GM12878 (cell line): ENCODE measurements around the gene RSRC1. TPM values are rescaled to one million over a fixed set of nuclear protein-coding genes. Genes with fewer than 3 reads are reported as not detected.

Experiments used
- ATAC-seq: fragments of 200-7000 bp; cut with Tn5 transposase; 3 replicates; pipeline ENCODE4 v1.9.1; 2020; ENCODE audit warnings: mild to moderate bottlenecking, moderate library complexity
- BruUV-seq: library from RNA; stranded (reverse); fragments of 400-500 nt; replicated peaks from 2 replicates; lab custom pipeline; 2021; lab: Mats Ljungman, UMichigan
- CTCF ChIA-PET: fragments of 300-600 bp; sonication (Branson Sonifier 250); formaldehyde crosslinking; extraction: SDS; loops from one replicate; lab custom pipeline; 2021; ENCODE audit warnings: inconsistent platforms; lab: Yijun Ruan, JAX
- POLR2A ChIA-PET: fragments of 350-600 bp; formaldehyde crosslinking; extraction: SDS; loops from one replicate; lab custom pipeline; 2021; ENCODE audit warnings: inconsistent platforms; lab: Charles Lee
- RAD21 ChIA-PET: fragments of 300-600 bp; sonication (Branson Sonifier 250); formaldehyde crosslinking; loops from one replicate; lab custom pipeline; 2023; ENCODE audit warnings: antibody characterized with exemption; ENCODE audit not compliant: unreplicated experiment; lab: Charles Lee
- SMC1A ChIA-PET: fragments of 300-600 bp; sonication (Branson Sonifier 250); formaldehyde crosslinking; loops from one replicate; lab custom pipeline; 2023; ENCODE audit not compliant: unreplicated experiment, uncharacterized antibody; lab: Charles Lee
- DNase-seq: peaks from one replicate; pipeline ENCODE4 v3.0.0-alpha.2; 2011; ENCODE audit warnings: low read depth, low spot score
- FAIRE-seq: peaks from 3 replicates; lab custom pipeline; 2011; peaks lifted over from hg19 to GRCh38; lab: Jason Lieb, UNC
- H2AFZ ChIP-seq: 2 replicates; pipeline ENCODE4 v1.6.0; 2011; ENCODE audit warnings: low read depth, low read length, control low read depth; ENCODE audit not compliant: control insufficient read depth
- H3K27ac ChIP-seq: 2 replicates; pipeline ENCODE4 v1.5.1; 2011; ENCODE audit warnings: control low read depth; ENCODE audit not compliant: control insufficient read depth, insufficient read depth
- H3K27me3 ChIP-seq, 2 experiments: replicated peaks in 1 of 2; 2 replicates each; pipeline versions ENCODE4 v1.6.0 to v1.6.1; 2011; ENCODE audit warnings: low read length in 1 of 2; ENCODE audit not compliant: control insufficient read depth in 2 of 2, insufficient read depth in 2 of 2
- H3K36me3 ChIP-seq, 2 experiments: 2 replicates each; pipeline ENCODE4 v1.5.1; 2011; ENCODE audit warnings: low read length in 1 of 2; ENCODE audit not compliant: control insufficient read depth in 2 of 2, insufficient read depth in 2 of 2
- H3K4me1 ChIP-seq: 2 replicates; pipeline ENCODE4 v1.6.1; 2011; ENCODE audit warnings: mild to moderate bottlenecking, low read length, moderate library complexity, mixed read lengths; ENCODE audit not compliant: control insufficient read depth, insufficient read depth
- H3K4me2 ChIP-seq: 2 replicates; pipeline ENCODE4 v1.6.0; 2011; ENCODE audit warnings: control low read depth; ENCODE audit not compliant: control insufficient read depth, insufficient read depth
- H3K4me3 ChIP-seq: fragments of 200-600 bp; sonication (generic); 2 replicates; pipeline ENCODE4 v1.5.1; 2016
- H3K79me2 ChIP-seq: 2 replicates; pipeline ENCODE4 v1.6.0; 2011; ENCODE audit warnings: low read length; ENCODE audit not compliant: control insufficient read depth, insufficient read depth
- H3K9ac ChIP-seq: 2 replicates; pipeline ENCODE4 v1.8.0; 2011; ENCODE audit warnings: low read length, control low read depth, mixed read lengths; ENCODE audit not compliant: control insufficient read depth, insufficient read depth
- H3K9me3 ChIP-seq: replicated peaks from 3 replicates; pipeline ENCODE4 v1.5.1; 2011; ENCODE audit warnings: mild to moderate bottlenecking, low read length; ENCODE audit not compliant: control insufficient read depth, insufficient read depth
- H4K20me1 ChIP-seq: 2 replicates; pipeline ENCODE4 v1.6.0; 2011; ENCODE audit not compliant: control insufficient read depth, insufficient read depth
- CBFB ChIP-seq: IDR thresholded peaks from 2 replicates; pipeline ENCODE4 v1.6.1; 2016; ENCODE audit warnings: antibody characterized with exemption, low read depth
- CEBPB ChIP-seq, 2 experiments: fragments of 150-350 bp in 1 of 2; IDR thresholded peaks; 2 replicates each; pipeline ENCODE4 v1.6.1; 2012 to 2014; ENCODE audit warnings: low read depth in 2 of 2, low read length in 2 of 2, borderline replicate concordance in 1 of 2, inconsistent platforms in 1 of 2
- CHD4 ChIP-seq: fragments of 200-600 bp; sonication (generic); IDR thresholded peaks from 2 replicates; pipeline ENCODE4 v1.6.1; 2016; ENCODE audit warnings: mild to moderate bottlenecking
- HDAC2 ChIP-seq: fragments of 200-600 bp; sonication (generic); IDR thresholded peaks from 2 replicates; pipeline ENCODE4 v1.6.1; 2017
- JUNB ChIP-seq: IDR thresholded peaks from 2 replicates; pipeline ENCODE4 v1.6.1; 2016; ENCODE audit warnings: antibody characterized with exemption, mild to moderate bottlenecking
- KLF5 ChIP-seq: fragments of 450-650 bp; IDR thresholded peaks from 2 replicates; pipeline ENCODE4 v1.6.1; 2014; ENCODE audit warnings: mild to moderate bottlenecking; ENCODE audit not compliant: partially characterized antibody
- LARP7 ChIP-seq: fragments of 450-650 bp; IDR thresholded peaks from 2 replicates; pipeline ENCODE4 v1.6.1; 2017; ENCODE audit warnings: mild to moderate bottlenecking
- MYB ChIP-seq: fragments of 150-350 bp; IDR thresholded peaks from 2 replicates; pipeline ENCODE4 v1.6.1; 2014; ENCODE audit warnings: mild to moderate bottlenecking, low read depth, low read length, borderline replicate concordance
- NR2C1 ChIP-seq: fragments of 450-650 bp; IDR thresholded peaks from 2 replicates; pipeline ENCODE4 v1.6.1; 2017; ENCODE audit warnings: antibody characterized with exemption, mild to moderate bottlenecking, moderate library complexity
- PRDM15 ChIP-seq: fragments of 450-650 bp; formaldehyde crosslinking; IDR thresholded peaks from 2 replicates; pipeline ENCODE4 v1.4.0; 2020; ENCODE audit warnings: mild to moderate bottlenecking, moderate library complexity
- RCOR1 ChIP-seq: conservative IDR thresholded peaks from 2 replicates; pipeline ENCODE4 v1.6.1; 2012; ENCODE audit warnings: low read depth, low read length, improper control_type of control experiment
- RELB ChIP-seq: fragments of 450-650 bp; IDR thresholded peaks from 2 replicates; pipeline ENCODE4 v1.6.1; 2017; ENCODE audit warnings: low read depth, mild to moderate bottlenecking, moderate library complexity
- TARDBP ChIP-seq: IDR thresholded peaks from 2 replicates; pipeline ENCODE4 v1.6.1; 2016; ENCODE audit warnings: borderline replicate concordance
- WGBS: methylation state at CpG from one replicate; pipeline ENCODE4 v1.1.6; 2016; ENCODE audit warnings: low lambda C conversion rate; ENCODE audit not compliant: insufficient replicate concordance, insufficient coverage; ENCODE audit errors: missing lambda C conversion rate; 5-methylcytosine and 5-hydroxymethylcytosine counted together
- in situ Hi-C: fragments of 300-500 bp; cut with MboI; formaldehyde crosslinking; loops from 9 replicates; pipeline ENCODE4 v1.14.3; 2018; ENCODE audit warnings: mixed read lengths
- intact Hi-C: fragments of 100-400 bp; cut with micrococcal nuclease; formaldehyde crosslinking; loops from one replicate; pipeline ENCODE4 v1.14.2; 2022; ENCODE audit not compliant: unreplicated experiment
- polyA plus RNA-seq, 11 experiments: library from polyadenylated mRNA; depleted of rRNA in 4 of 11; unstranded in 6 of 11; stranded (reverse) in 5 of 11; fragments of >200 nt; fragmentation: Nextera tagmentation in 4 of 11; fragmentation: Illumina TruSeq in 1 of 11; extraction: Ambion mirVana in 4 of 11; extraction: Trizol in 1 of 11; gene quantifications; 1 replicate in 1 of 11; 2 replicates in 10 of 11; pipeline versions ENCODE4 v1.2.1 to v1.2.3, GENCODE V29; 2011 to 2016; ENCODE audit warnings: inconsistent platforms in 2 of 11, missing spikeins in 2 of 11, low read depth in 1 of 11
- total RNA-seq, 4 experiments: library from RNA; depleted of rRNA in 3 of 4; stranded (reverse); fragments of >200 nt in 3 of 4; fragmentation: Illumina TruSeq in 1 of 4; extraction: Trizol in 1 of 4; gene quantifications; 2 replicates each; pipeline versions ENCODE4 v1.2.1 to v1.2.3, GENCODE V29; 2013 to 2021

RSRC1 gene
- total and polyA plus RNA-seq, 10 of the 15 experiments (the other 5 are each of a cell fraction or from before 2014, with no cell fraction given), result 16.4 to 85.9 (median 42.0) TPM

- TF ChIP-seq PRDM15 (CRISPR knock-in tag) (no peak), KLF5 (no peak), CEBPB (IDR thresholded peaks at IDR 0.05; ENCODE audit: borderline replicate concordance in 1 of 2, low read depth in 2 of 2, low read length in 2 of 2) (no peak), NR2C1 (no peak), JUNB (no peak), TARDBP (no peak)
These were observed 148.7 kb downstream of the RSRC1 start (continued) for GRCh38 chr3:158258619-158259018.

- no peak overlapping the region for H2AFZ ChIP-seq
- FAIRE-seq (no peak), ATAC-seq (no peak), DNase-seq (no peak)
- RAD21 ChIA-PET, result no interaction called here
- no TSS peak for BruUV-seq
- no peaks in the 10 kb centered on the region for H3K27me3 ChIP-seq
- no peaks in the 10 kb centered on the region for H3K4me1 ChIP-seq
- intact Hi-C loops, result no loop called here
- no peaks in the 10 kb centered on the region for H3K79me2 ChIP-seq
- H3K27ac ChIP-seq, result no peak overlapping the region
- H3K4me3 ChIP-seq, result no peak overlapping the region
- no peaks in the 10 kb centered on the region; a peak in 1 of 4 replicates for H3K36me3 ChIP-seq
- CTCF ChIA-PET, result interaction anchor here (1.4 kb wide), 1 partner anchor 174 kb away, joined by 4 read pairs; no protein-coding TSS in a partner anchor
- H4K20me1 ChIP-seq, result no peaks in the 10 kb centered on the region
- no peak for TF ChIP-seq LARP7
- no peak for TF ChIP-seq HDAC2
- TF ChIP-seq MYB, result no peak
- no peak for TF ChIP-seq CHD4
- TF ChIP-seq CBFB, result no peak
- TF ChIP-seq RCOR1, result no peak
- no peak for TF ChIP-seq RELB
- TF ChIP-seq, all 136 proteins: peak for 0
- POLR2A ChIA-PET, result no interaction called here
- no peak overlapping the region for H3K4me2 ChIP-seq
- SMC1A ChIA-PET, result interaction anchor here (1.5 kb wide), 1 partner anchor 174 kb away, joined by 5 read pairs; no protein-coding TSS in a partner anchor
- peaks cover 2% of the 10 kb centered on the region for H3K9me3 ChIP-seq
- in situ Hi-C loops, result no loop called here
- 95% methylated on average over 4 of the region's 4 CpGs for WGBS
- no peak overlapping the region for H3K9ac ChIP-seq
These were observed 150.5 kb downstream of the RSRC1 start for GRCh38 chr3:158260392-158260791.
